Mesenchymal stem cell (in vitro differentiated cells and primary cell): ENCODE measurements around the gene UNC5C.
A peak's percentile ranks its signal among the peaks of the same experiment; 100 is the strongest.

Experiments
- DNase-seq: peaks from one replicate; pipeline ENCODE4 v3.0.0-alpha.2; 2013
- H2AFZ ChIP-seq: one replicate; pipeline ENCODE4 v1.6.1; 2013; ENCODE audit warnings: low read depth, mild to moderate bottlenecking, control low read depth, inconsistent platforms, low read length, moderate library complexity
- H2AK5ac ChIP-seq: 2 replicates; pipeline ENCODE4 v1.6.1; 2013; ENCODE audit warnings: low read length, moderate library complexity, mild to moderate bottlenecking, inconsistent platforms; ENCODE audit not compliant: severe bottlenecking
- H2BK120ac ChIP-seq: one replicate; pipeline ENCODE4 v1.6.1; 2013; ENCODE audit warnings: low read depth, mild to moderate bottlenecking, inconsistent platforms, low read length, moderate library complexity
- H2BK12ac ChIP-seq, 2 experiments: one replicate each; pipeline ENCODE4 v1.6.1; 2013; ENCODE audit warnings: inconsistent platforms in 2 of 2, low read length in 2 of 2, mild to moderate bottlenecking in 2 of 2, moderate library complexity in 2 of 2, control low read depth in 1 of 2
- H2BK15ac ChIP-seq: one replicate; pipeline ENCODE4 v1.6.1; 2013; ENCODE audit warnings: mild to moderate bottlenecking, low read depth, inconsistent platforms; ENCODE audit not compliant: poor library complexity, severe bottlenecking
- H2BK5ac ChIP-seq: 2 replicates; pipeline ENCODE4 v1.6.1; 2013; ENCODE audit warnings: low read depth, mild to moderate bottlenecking, low read length, control low read depth, inconsistent platforms; ENCODE audit not compliant: poor library complexity, severe bottlenecking
- H3K14ac ChIP-seq, 2 experiments: one replicate each; pipeline ENCODE4 v1.6.1; 2013; ENCODE audit warnings: inconsistent platforms in 2 of 2, low read length in 2 of 2, control low read depth in 1 of 2, mild to moderate bottlenecking in 1 of 2, moderate library complexity in 1 of 2
- H3K18ac ChIP-seq, 2 experiments: one replicate each; pipeline ENCODE4 v1.6.1; 2013; ENCODE audit warnings: inconsistent platforms in 2 of 2, low read length in 2 of 2, control low read depth in 1 of 2, low read depth in 1 of 2, mild to moderate bottlenecking in 1 of 2
- H3K23ac ChIP-seq, 2 experiments: one replicate each; pipeline ENCODE4 v1.6.1; 2013; ENCODE audit warnings: inconsistent platforms in 2 of 2, low read length in 2 of 2, mild to moderate bottlenecking in 2 of 2, moderate library complexity in 2 of 2, control low read depth in 1 of 2
- H3K27ac ChIP-seq: 2 replicates; pipeline ENCODE4 v1.5.1; 2013; ENCODE audit warnings: mild to moderate bottlenecking, moderate library complexity, low read length, control low read depth, inconsistent platforms; ENCODE audit not compliant: poor library complexity, severe bottlenecking
- H3K27me3 ChIP-seq, 2 experiments: 2 replicates each; pipeline versions ENCODE4 v1.6.1 to v1.7.0; 2013; ENCODE audit warnings: low read length in 2 of 2, mild to moderate bottlenecking in 2 of 2, moderate library complexity in 2 of 2, control low read depth in 1 of 2, inconsistent platforms in 1 of 2; ENCODE audit not compliant: control insufficient read depth in 1 of 2, insufficient read depth in 1 of 2
- H3K36me3 ChIP-seq, 2 experiments: 2 replicates each; pipeline versions ENCODE4 v1.6.1 to v1.7.0; 2013; ENCODE audit warnings: low read length in 2 of 2, control low read depth in 1 of 2, inconsistent platforms in 1 of 2, low read depth in 1 of 2, mild to moderate bottlenecking in 1 of 2; ENCODE audit not compliant: insufficient read depth in 2 of 2, control insufficient read depth in 1 of 2
- H3K4ac ChIP-seq, 2 experiments: one replicate each; pipeline ENCODE4 v1.6.1; 2013; ENCODE audit warnings: inconsistent platforms in 2 of 2, low read length in 2 of 2, mild to moderate bottlenecking in 2 of 2, moderate library complexity in 2 of 2, control low read depth in 1 of 2, low read depth in 1 of 2
- H3K4me1 ChIP-seq: 2 replicates; pipeline ENCODE4 v1.6.1; 2013; ENCODE audit warnings: low read depth, low read length, control low read depth; ENCODE audit not compliant: control insufficient read depth, insufficient read depth
- H3K4me2 ChIP-seq: 2 replicates; pipeline ENCODE4 v1.6.1; 2013; ENCODE audit warnings: low read length, mild to moderate bottlenecking, inconsistent platforms; ENCODE audit not compliant: poor library complexity, severe bottlenecking
- H3K4me3 ChIP-seq, 2 experiments: 2 replicates each; pipeline versions ENCODE4 v1.5.1 to v1.7.0; 2013; ENCODE audit warnings: low read length in 2 of 2, mild to moderate bottlenecking in 2 of 2, control low read depth in 1 of 2, low read depth in 1 of 2; ENCODE audit not compliant: insufficient read depth in 1 of 2
- H3K79me1 ChIP-seq: replicated peaks from 2 replicates; pipeline ENCODE4 v1.6.1; 2013; ENCODE audit warnings: mild to moderate bottlenecking, control low read depth, low read length, inconsistent platforms; ENCODE audit not compliant: poor library complexity, severe bottlenecking
- H3K9ac ChIP-seq: 2 replicates; pipeline ENCODE4 v1.7.0; 2013; ENCODE audit warnings: mild to moderate bottlenecking, low read length, moderate library complexity
- H3K9me3 ChIP-seq: 2 replicates; pipeline ENCODE4 v1.7.0; 2013; ENCODE audit warnings: mild to moderate bottlenecking, low read length; ENCODE audit not compliant: control insufficient read depth
- H4K8ac ChIP-seq: one replicate; pipeline ENCODE4 v1.6.1; 2013; ENCODE audit warnings: inconsistent platforms, mild to moderate bottlenecking, low read length, moderate library complexity
- H4K91ac ChIP-seq: one replicate; pipeline ENCODE4 v1.6.1; 2013; ENCODE audit warnings: mild to moderate bottlenecking, low read length, inconsistent platforms
- WGBS: methylation state at CpG from one replicate; pipeline ENCODE4 v1.1.7; 2013; ENCODE audit warnings: mixed read lengths; 5-methylcytosine and 5-hydroxymethylcytosine counted together

UNC5C gene

GRCh38 chr4:95439071-95439470, 109.7 kb downstream of the UNC5C start:
- Histone ChIP-seq H2BK120ac (no peak overlapping the region), H2AFZ (no peak overlapping the region), H3K4me2 (no peak overlapping the region), H4K8ac (no peak overlapping the region), H3K27ac (no peak overlapping the region), H3K27me3 (no peaks in the 10 kb centered on the region), H3K14ac (no peak overlapping the region), H2BK5ac (no peak overlapping the region), H3K36me3 (no peaks in the 10 kb centered on the region), H3K23ac (no peak overlapping the region), H3K79me1 (no peaks in the 10 kb centered on the region), H3K4me3 (no peak overlapping the region), H4K91ac (no peak overlapping the region), H3K4me1 (no peaks in the 10 kb centered on the region), H2BK12ac (no peak overlapping the region), H3K9ac (no peak overlapping the region), H2BK15ac (no peak overlapping the region), H2AK5ac (no peak overlapping the region), H3K4ac (no peak overlapping the region), H3K18ac (no peak overlapping the region), H3K9me3 (no peaks in the 10 kb centered on the region)
- DNase-seq: peak; percentile 21
- 70% methylated on average over 2 of the region's 2 CpGs for WGBS

- Histone ChIP-seq H3K4me3 (no peak overlapping the region), H3K4ac (no peak overlapping the region), H3K4me2 (no peak overlapping the region), H2BK12ac (no peak overlapping the region), H3K27ac (no peak overlapping the region), H2AK5ac (no peak overlapping the region), H4K91ac (no peak overlapping the region), H3K9me3 (no peaks in the 10 kb centered on the region), H2BK15ac (no peak overlapping the region), H3K36me3 (no peaks in the 10 kb centered on the region), H3K27me3 (no peaks in the 10 kb centered on the region), H3K79me1 (no peaks in the 10 kb centered on the region), H3K9ac (no peak overlapping the region), H3K23ac (no peak overlapping the region), H3K18ac (no peak overlapping the region), H3K4me1 (no peaks in the 10 kb centered on the region), H4K8ac (no peak overlapping the region), H2BK120ac (no peak overlapping the region), H2AFZ (no peak overlapping the region), H2BK5ac (no peak overlapping the region), H3K14ac (no peak overlapping the region)
- 90% methylated on average over 1 of the region's 1 CpG for WGBS
- DNase-seq: no peak
Measured at GRCh38 chr4:95432466-95432865, 116.3 kb downstream of the UNC5C start.

GRCh38 chr4:95431678-95432077, 117.1 kb downstream of the UNC5C start:
- Histone ChIP-seq H3K14ac (no peak overlapping the region), H2BK5ac (no peak overlapping the region), H3K36me3 (no peaks in the 10 kb centered on the region)

DNA sequence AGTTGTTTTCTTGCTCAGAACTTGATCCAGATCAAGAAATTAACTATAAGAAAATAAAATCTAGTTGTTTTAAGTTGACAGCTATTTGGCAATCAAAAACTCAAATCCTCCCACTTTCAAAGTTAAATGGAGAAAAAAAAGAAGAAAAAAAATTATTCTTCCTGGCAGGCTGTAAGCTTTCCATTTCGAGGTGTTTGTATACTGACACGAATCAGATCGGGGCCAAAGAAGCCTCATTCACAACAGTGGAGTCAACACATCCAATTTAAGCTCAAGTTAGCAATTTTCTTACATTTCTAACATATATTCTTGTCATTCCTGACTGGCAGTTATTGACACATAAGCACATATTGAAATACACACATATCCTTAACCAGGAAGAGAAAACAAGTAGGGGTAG, 119.4 kb downstream of the UNC5C start:
- Histone ChIP-seq H3K36me3 (no peaks in the 10 kb centered on the region), H3K4me1 (no peaks in the 10 kb centered on the region), H3K23ac (no peak overlapping the region), H3K9me3 (no peaks in the 10 kb centered on the region), H3K18ac (no peak overlapping the region), H2BK15ac (no peak overlapping the region), H2BK120ac (no peak overlapping the region), H3K9ac (no peak overlapping the region), H3K4me2 (no peak overlapping the region), H4K8ac (no peak overlapping the region), H3K4me3 (no peak overlapping the region), H3K27me3 (no peaks in the 10 kb centered on the region), H4K91ac (no peak overlapping the region), H2AFZ (no peak overlapping the region), H3K4ac (no peak overlapping the region), H3K79me1 (no peaks in the 10 kb centered on the region), H2BK5ac (no peak overlapping the region), H2BK12ac (no peak overlapping the region), H3K14ac (no peak overlapping the region), H2AK5ac (no peak overlapping the region), H3K27ac (no peak overlapping the region)
- 100% methylated on average over 3 of the region's 3 CpGs for WGBS
- DNase-seq: no peak

More at GRCh38 chr4:95431678-95432077, 117.1 kb downstream of the UNC5C start:
- Histone ChIP-seq H2BK12ac (no peak overlapping the region), H3K27me3 (no peaks in the 10 kb centered on the region), H3K27ac (no peak overlapping the region), H4K8ac (no peak overlapping the region), H2AK5ac (no peak overlapping the region), H4K91ac (no peak overlapping the region), H2AFZ (no peak overlapping the region), H3K23ac (no peak overlapping the region), H3K9ac (no peak overlapping the region), H2BK15ac (no peak overlapping the region), H3K9me3 (no peaks in the 10 kb centered on the region), H3K4me1 (no peaks in the 10 kb centered on the region), H2BK120ac (no peak overlapping the region), H3K4me3 (no peak overlapping the region), H3K4me2 (no peak overlapping the region), H3K4ac (no peak overlapping the region), H3K18ac (no peak overlapping the region), H3K79me1 (no peaks in the 10 kb centered on the region)
- no peak for DNase-seq
- 80% methylated on average over 2 of the region's 2 CpGs for WGBS
